Liver (tissue), 9 donors: Measurements from ENCODE around the gene LCK. TPM values are rescaled to one million over a fixed set of nuclear protein-coding genes. Genes with fewer than 3 reads are reported as not detected.

Source experiments
- DNase-seq: peaks from one replicate; pipeline ENCODE4 v3.0.0-alpha.2; 2017; ENCODE audit warnings: low spot score
- H3K27ac ChIP-seq, 2 donors: one replicate each; pipeline ENCODE4 v1.7.0; 2013; ENCODE audit warnings: inconsistent platforms in 2 of 2, low read length in 2 of 2, control low read depth in 1 of 2, low read depth in 1 of 2, mild to moderate bottlenecking in 1 of 2
- H3K27me3 ChIP-seq, 4 donors: one replicate each; pipeline versions ENCODE4 v1.6.1 to v1.7.0; 2013; ENCODE audit warnings: low read length in 3 of 4, inconsistent platforms in 1 of 4, mild to moderate bottlenecking in 1 of 4, moderate library complexity in 1 of 4; ENCODE audit not compliant: control insufficient read depth in 4 of 4, insufficient read depth in 4 of 4
- H3K36me3 ChIP-seq, 4 donors: one replicate each; pipeline versions ENCODE4 v1.6.1 to v1.7.0; 2013; ENCODE audit warnings: low read length in 3 of 4, mild to moderate bottlenecking in 3 of 4, low read depth in 1 of 4, moderate library complexity in 1 of 4; ENCODE audit not compliant: control insufficient read depth in 4 of 4, insufficient read depth in 3 of 4
- H3K4me1 ChIP-seq, 4 donors: one replicate each; pipeline versions ENCODE4 v1.6.1 to v1.7.0; 2013; ENCODE audit warnings: low read length in 3 of 4, mild to moderate bottlenecking in 3 of 4, moderate library complexity in 1 of 4; ENCODE audit not compliant: control insufficient read depth in 4 of 4, insufficient read depth in 4 of 4
- H3K4me3 ChIP-seq, 3 donors: one replicate each; pipeline versions ENCODE4 v1.6.1 to v1.7.0; 2013; ENCODE audit warnings: low read length in 3 of 3, control low read depth in 1 of 3, low read depth in 1 of 3, mild to moderate bottlenecking in 1 of 3
- H3K9ac ChIP-seq, 2 donors: one replicate each; pipeline ENCODE4 v1.7.0; 2013; ENCODE audit warnings: low read length in 2 of 2, mild to moderate bottlenecking in 2 of 2, moderate library complexity in 2 of 2, control low read depth in 1 of 2, low read depth in 1 of 2
- H3K9me3 ChIP-seq, 4 donors: one replicate each; pipeline versions ENCODE4 v1.6.1 to v1.7.0; 2013; ENCODE audit warnings: low read length in 3 of 4; ENCODE audit not compliant: control insufficient read depth in 4 of 4
- ATF3 ChIP-seq: IDR thresholded peaks from 2 replicates; pipeline ENCODE4 v1.6.1; 2016; ENCODE audit warnings: antibody characterized with exemption
- CTCF ChIP-seq: fragments of 150-350 bp; IDR thresholded peaks from 2 replicates; pipeline ENCODE4 v1.5.1; 2017; ENCODE audit warnings: improper control_type of control experiment, low read depth, low read length; ENCODE audit not compliant: missing input control
- EGR1 ChIP-seq, 2 donors: IDR thresholded peaks; 2 replicates each; pipeline ENCODE4 v1.6.1; 2016 to 2018; ENCODE audit warnings: antibody characterized with exemption in 2 of 2, low read depth in 2 of 2
- FOXA1 ChIP-seq: IDR thresholded peaks from 2 replicates; pipeline ENCODE4 v1.6.1; 2016; ENCODE audit warnings: antibody characterized with exemption
- FOXA2 ChIP-seq: IDR thresholded peaks from 2 replicates; pipeline ENCODE4 v1.6.1; 2016; ENCODE audit warnings: antibody characterized with exemption
- GABPA ChIP-seq, 2 donors: IDR thresholded peaks in 1 of 2; conservative IDR thresholded peaks in 1 of 2; 2 replicates each; pipeline ENCODE4 v1.6.1; 2016; ENCODE audit warnings: antibody characterized with exemption in 2 of 2, mild to moderate bottlenecking in 1 of 2, moderate library complexity in 1 of 2
- HNF4A ChIP-seq, 2 donors: conservative IDR thresholded peaks; 2 replicates each; pipeline ENCODE4 v1.6.1; 2016; ENCODE audit warnings: antibody characterized with exemption in 2 of 2, mild to moderate bottlenecking in 2 of 2
- HNF4G ChIP-seq: IDR thresholded peaks from 2 replicates; pipeline ENCODE4 v1.6.1; 2016; ENCODE audit warnings: antibody characterized with exemption
- JUND ChIP-seq, 2 donors: IDR thresholded peaks; 2 replicates each; pipeline ENCODE4 v1.6.1; 2016; ENCODE audit warnings: antibody characterized with exemption in 2 of 2
- MAX ChIP-seq: IDR thresholded peaks from 2 replicates; pipeline ENCODE4 v1.6.1; 2016; ENCODE audit warnings: antibody characterized with exemption
- NR2F2 ChIP-seq: IDR thresholded peaks from 2 replicates; pipeline ENCODE4 v1.6.1; 2016; ENCODE audit warnings: antibody characterized with exemption
- RAD21 ChIP-seq, 2 donors: IDR thresholded peaks; 2 replicates each; pipeline ENCODE4 v1.6.1; 2016; ENCODE audit warnings: antibody characterized with exemption in 2 of 2, mild to moderate bottlenecking in 2 of 2
- REST ChIP-seq: IDR thresholded peaks from 2 replicates; pipeline ENCODE4 v1.6.1; 2016; ENCODE audit warnings: antibody characterized with exemption, mild to moderate bottlenecking
- RXRA ChIP-seq, 2 donors: IDR thresholded peaks; 2 replicates each; pipeline ENCODE4 v1.6.1; 2017 to 2018; ENCODE audit warnings: antibody characterized with exemption in 2 of 2, mild to moderate bottlenecking in 1 of 2
- SP1 ChIP-seq: IDR thresholded peaks from 2 replicates; pipeline ENCODE4 v1.6.1; 2018; ENCODE audit warnings: antibody characterized with exemption, mild to moderate bottlenecking
- TAF1 ChIP-seq: conservative IDR thresholded peaks from 2 replicates; pipeline ENCODE4 v1.6.1; 2016; ENCODE audit warnings: antibody characterized with exemption, mild to moderate bottlenecking
- YY1 ChIP-seq: IDR thresholded peaks from 2 replicates; pipeline ENCODE4 v1.6.1; 2016; ENCODE audit warnings: antibody characterized with exemption, mild to moderate bottlenecking
- ZBTB33 ChIP-seq: IDR thresholded peaks from 2 replicates; pipeline ENCODE4 v1.6.1; 2016; ENCODE audit warnings: antibody characterized with exemption
- WGBS: extraction: QIAGEN DNeasy Blood & Tissue Kit; methylation state at CpG from one replicate; pipeline ENCODE4 v1.1.7; 2013; 5-methylcytosine and 5-hydroxymethylcytosine counted together
- polyA plus RNA-seq, 2 donors: library from polyadenylated mRNA; stranded (reverse) in 1 of 2; unstranded in 1 of 2; fragments of 200-250 nt in 1 of 2; fragments of >200 nt in 1 of 2; fragmentation: Nextera tagmentation in 1 of 2; extraction: Ambion mirVana in 1 of 2; gene quantifications; one replicate each; pipeline versions ENCODE4 v1.2.1 to v1.2.3, GENCODE V29; 2013 to 2015
- total RNA-seq, 2 donors: library from RNA; depleted of rRNA; stranded (reverse); fragments of >200 nt; gene quantifications; one replicate each; pipeline ENCODE4 v1.2.3, GENCODE V29; 2014
- donor health status: healthy.
- donor health status: healthy.
- donor health status: healthy.
- donor health status: healthy.
- donor health status: healthy.

Gene LCK
- total and polyA plus RNA-seq, 4 donors, result 0.93 to 3.8 (median 1.2) TPM

GRCh38 chr1:32285658-32286057 lies 34.6 kb downstream of the LCK start (continued):
- TF ChIP-seq CTCF, result no peak
- no peak for TF ChIP-seq HNF4A (conservative IDR thresholded peaks at IDR 0.05)
- no peak for TF ChIP-seq RAD21 (IDR thresholded peaks at IDR 0.05)
- no peak for TF ChIP-seq YY1
- no peak for TF ChIP-seq SP1
- no peak for TF ChIP-seq JUND (IDR thresholded peaks at IDR 0.05)

GRCh38 chr1:32286763-32287162 lies 35.7 kb downstream of the LCK start:
- TF ChIP-seq SP1, result no peak
- TF ChIP-seq REST, result no peak
- no peak for TF ChIP-seq YY1
- no peak for TF ChIP-seq JUND (IDR thresholded peaks at IDR 0.05)
- no peak for TF ChIP-seq ATF3
- TF ChIP-seq FOXA2, result no peak
- TF ChIP-seq RXRA (IDR thresholded peaks at IDR 0.05), result no peak
- TF ChIP-seq ZBTB33, result no peak
- no peak for TF ChIP-seq TAF1
- no peak for TF ChIP-seq RAD21 (IDR thresholded peaks at IDR 0.05)
- TF ChIP-seq FOXA1, result no peak
- no peaks in the 10 kb centered on the region for H3K9me3 ChIP-seq
- H3K9ac ChIP-seq, result no peak overlapping the region
- no peak for DNase-seq
- no peaks in the 10 kb centered on the region for H3K27me3 ChIP-seq
- WGBS, result 98% methylated on average over 4 of the region's 4 CpGs
- H3K4me1 ChIP-seq, result peaks cover 0 to 10% (median 8%) of the 10 kb centered on the region in 4 donors
- no peak overlapping the region for H3K4me3 ChIP-seq
- H3K36me3 ChIP-seq, result no peaks in the 10 kb centered on the region
- H3K27ac ChIP-seq, result no peak overlapping the region

- WGBS, result 98% methylated on average over 7 of the region's 7 CpGs
- Histone ChIP-seq H3K4me1 (peaks cover 3 to 14% (median 12%) of the 10 kb centered on the region in 4 donors), H3K4me3 (no peak overlapping the region), H3K27me3 (no peaks in the 10 kb centered on the region), H3K9ac (no peak overlapping the region), H3K36me3 (no peaks in the 10 kb centered on the region), H3K9me3 (no peaks in the 10 kb centered on the region), H3K27ac (no peak overlapping the region)
- no peak for DNase-seq
- TF ChIP-seq RXRA (IDR thresholded peaks at IDR 0.05) (no peak), JUND (IDR thresholded peaks at IDR 0.05) (no peak), NR2F2 (no peak), ATF3 (no peak), SP1 (no peak), HNF4A (conservative IDR thresholded peaks at IDR 0.05) (no peak), ZBTB33 (no peak), MAX (no peak), TAF1 (no peak), FOXA1 (no peak), EGR1 (IDR thresholded peaks at IDR 0.05; ENCODE audit: low read depth in 2 of 2) (no peak), HNF4G (no peak), FOXA2 (no peak), GABPA (IDR thresholded peaks at IDR 0.05 in 1 of 2, conservative IDR thresholded peaks at IDR 0.05 in 1 of 2) (no peak), YY1 (no peak)
Measured at GRCh38 chr1:32289256-32289655, 38.2 kb downstream of the LCK start.
